HG02610 (cell line): ENCODE data around the gene LRRC42.
A peak's percentile ranks its signal among the peaks of the same experiment; 100 is the strongest.

ENCODE experiments used
- ATAC-seq: cut with Tn5 transposase; IDR thresholded peaks from one replicate; pipeline ENCODE4 v1.9.1; 2021; ENCODE audit warnings: mild to moderate bottlenecking, moderate library complexity; ENCODE audit not compliant: unreplicated experiment

LRRC42 gene, protein sequence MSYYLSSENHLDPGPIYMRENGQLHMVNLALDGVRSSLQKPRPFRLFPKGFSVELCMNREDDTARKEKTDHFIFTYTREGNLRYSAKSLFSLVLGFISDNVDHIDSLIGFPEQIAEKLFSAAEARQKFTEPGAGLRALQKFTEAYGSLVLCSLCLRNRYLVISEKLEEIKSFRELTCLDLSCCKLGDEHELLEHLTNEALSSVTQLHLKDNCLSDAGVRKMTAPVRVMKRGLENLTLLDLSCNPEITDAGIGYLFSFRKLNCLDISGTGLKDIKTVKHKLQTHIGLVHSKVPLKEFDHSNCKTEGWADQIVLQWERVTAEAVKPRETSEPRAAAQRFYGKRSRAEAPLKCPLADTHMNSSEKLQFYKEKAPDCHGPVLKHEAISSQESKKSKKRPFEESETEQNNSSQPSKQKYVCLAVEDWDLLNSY

DNA sequence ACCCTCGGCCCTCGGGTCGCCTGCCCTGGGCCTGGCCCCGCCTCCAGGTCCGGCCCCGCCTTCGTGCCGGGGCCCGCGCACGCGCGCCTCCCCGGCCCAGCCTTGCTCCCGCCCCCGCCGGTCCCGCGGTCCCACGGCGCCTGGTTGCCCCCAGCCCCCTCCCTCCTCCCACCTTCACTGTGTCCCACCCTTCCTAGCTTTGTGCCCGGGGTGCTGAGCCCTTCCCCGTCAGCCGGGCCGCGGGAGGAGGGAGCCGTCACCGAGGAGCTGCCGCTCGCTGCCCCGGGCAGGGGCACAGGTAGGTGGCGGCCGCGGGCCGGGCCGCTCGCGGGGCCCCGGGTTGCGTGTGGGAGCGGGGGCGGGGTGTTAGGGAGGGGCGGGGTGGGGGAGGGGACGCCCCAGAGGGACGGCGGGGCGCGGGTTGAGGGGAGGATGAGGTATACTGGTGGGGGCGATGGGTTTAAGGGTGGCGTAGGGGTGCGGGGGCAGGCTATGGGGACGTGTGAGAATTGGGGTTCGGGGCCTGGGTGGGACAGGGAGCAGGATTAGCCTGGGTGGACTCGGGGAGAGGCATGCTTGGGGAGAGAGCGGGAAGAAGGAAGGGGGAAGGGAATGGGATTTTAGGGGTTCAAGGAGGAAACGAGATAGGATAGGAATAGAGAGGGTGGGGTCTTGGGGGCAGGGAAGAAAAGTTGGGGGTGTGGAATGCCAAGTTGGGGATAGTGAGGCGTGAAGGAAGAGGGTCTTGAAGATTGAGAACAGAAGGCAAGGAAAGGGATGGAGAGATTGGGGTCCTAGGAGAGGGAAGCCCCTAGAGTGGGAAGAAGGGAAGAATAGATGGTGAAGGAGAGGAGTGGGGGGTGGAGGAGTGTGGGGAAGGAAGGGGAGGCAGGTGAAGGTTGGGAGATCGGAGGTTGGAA lies at the start of gene LRRC42:
LRRC42 (plus strand) TSS at position 99 of the 920 bp plus-strand sequence. CDS start 5,650 bp downstream, outside the sequence.
- peak; percentile 66 for ATAC-seq

- no peak for ATAC-seq
These were observed 49.4 kb upstream of the LRRC42 start for GRCh38 chr1:53896635-53897229.

DNA sequence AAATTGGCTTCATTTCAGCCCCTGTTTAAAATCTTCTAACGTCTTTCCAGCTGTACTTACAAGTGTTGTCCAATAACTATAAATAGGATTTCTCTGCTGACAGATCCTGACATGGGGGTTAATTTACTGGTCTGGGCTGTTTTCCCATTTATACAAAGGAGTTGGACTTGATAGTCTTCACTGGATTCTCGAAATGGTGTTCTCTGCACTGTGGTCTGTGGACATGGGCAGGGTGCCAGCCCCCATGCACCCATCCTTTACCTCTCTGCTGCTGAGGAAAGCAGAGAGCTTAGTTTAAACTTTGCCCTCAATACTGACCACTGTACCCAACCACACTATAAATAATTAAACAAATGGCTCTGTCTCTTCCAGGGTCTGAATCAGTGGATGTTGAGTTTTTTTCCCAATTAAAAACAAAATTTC lies 46.9 kb upstream of the LRRC42 start:
- ATAC-seq: no peak

- ATAC-seq: no peak
These were observed 46.4 kb upstream of the LRRC42 start for GRCh38 chr1:53899708-53900107.

- no peak for ATAC-seq
These were observed 43.7 kb upstream of the LRRC42 start for GRCh38 chr1:53902235-53903138.

- no peak for ATAC-seq
These were observed 40.6 kb upstream of the LRRC42 start for GRCh38 chr1:53905509-53905908.

DNA sequence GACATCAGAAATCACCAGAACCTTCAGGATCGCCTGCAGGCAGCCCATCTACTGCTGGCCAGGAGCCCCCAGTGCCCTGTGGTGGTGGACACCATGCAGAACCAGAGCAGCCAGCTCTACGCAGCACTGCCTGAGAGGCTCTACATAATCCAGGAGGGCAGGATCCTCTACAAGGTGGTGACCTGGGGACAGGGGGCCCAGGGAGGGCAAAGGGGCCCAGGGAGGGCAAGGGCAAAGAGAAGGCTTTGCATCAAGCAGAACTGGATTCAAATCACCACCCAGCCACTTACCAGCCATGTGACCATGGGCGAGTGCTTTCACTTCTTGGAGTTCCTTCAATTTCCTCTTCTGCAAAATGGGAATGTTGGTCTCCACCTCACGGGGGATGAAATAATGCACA lies 40.0 kb upstream of the LRRC42 start:
- ATAC-seq: no peak

DNA sequence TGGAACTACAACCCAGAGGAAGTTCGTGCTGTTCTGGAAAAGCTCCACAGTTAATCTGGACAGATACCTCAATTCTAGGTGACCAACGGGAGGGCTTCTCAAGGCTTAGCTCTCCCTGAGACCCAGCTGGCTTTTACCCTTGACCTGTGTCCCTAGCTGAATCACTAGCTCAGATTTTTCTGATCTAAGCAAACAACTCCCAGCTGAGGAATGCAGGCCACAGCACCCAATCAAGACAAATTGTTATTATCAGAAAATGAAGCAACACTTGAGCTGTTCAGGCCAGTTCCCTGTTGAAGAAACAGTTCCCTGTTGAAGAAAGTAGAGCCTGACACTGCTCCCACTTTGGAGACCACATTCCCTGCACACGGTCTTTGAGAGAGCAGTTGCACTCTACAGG lies 36.2 kb upstream of the LRRC42 start:
- ATAC-seq: no peak

- ATAC-seq: no peak
These were observed 34.7 kb upstream of the LRRC42 start for GRCh38 chr1:53911442-53911841.

DNA sequence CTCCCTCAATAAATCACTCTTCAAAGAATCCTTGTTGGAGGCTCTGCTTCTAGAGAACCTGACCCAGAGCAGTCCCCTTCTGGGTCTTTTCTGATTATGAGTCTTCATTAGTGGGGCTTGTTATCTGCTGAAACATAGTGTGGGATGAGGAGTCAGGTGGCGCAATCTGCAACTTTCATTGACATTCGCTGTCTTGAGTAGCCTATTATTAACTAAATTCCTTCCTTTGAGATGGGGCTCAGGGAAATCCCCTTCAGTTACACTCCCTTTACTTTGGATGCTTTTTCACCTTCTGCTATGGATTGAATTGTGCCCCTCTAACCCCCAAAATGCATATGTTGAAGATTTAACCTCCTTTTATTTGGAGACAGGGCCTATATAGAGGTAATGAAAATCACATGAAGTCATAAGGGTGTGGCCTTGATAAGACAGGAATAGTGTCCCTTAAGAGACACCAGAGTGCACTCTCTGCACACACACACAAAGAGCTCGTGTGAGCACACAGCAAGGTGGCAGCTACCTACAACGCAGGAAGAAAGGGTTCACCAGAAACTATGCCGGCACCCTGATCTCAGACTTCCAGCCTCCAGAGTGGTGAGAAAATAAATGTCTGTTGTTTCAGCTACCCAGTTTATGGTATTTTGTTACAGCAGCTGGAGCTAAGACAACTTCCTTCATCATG lies 32.7 kb upstream of the LRRC42 start:
- ATAC-seq: no peak

DNA sequence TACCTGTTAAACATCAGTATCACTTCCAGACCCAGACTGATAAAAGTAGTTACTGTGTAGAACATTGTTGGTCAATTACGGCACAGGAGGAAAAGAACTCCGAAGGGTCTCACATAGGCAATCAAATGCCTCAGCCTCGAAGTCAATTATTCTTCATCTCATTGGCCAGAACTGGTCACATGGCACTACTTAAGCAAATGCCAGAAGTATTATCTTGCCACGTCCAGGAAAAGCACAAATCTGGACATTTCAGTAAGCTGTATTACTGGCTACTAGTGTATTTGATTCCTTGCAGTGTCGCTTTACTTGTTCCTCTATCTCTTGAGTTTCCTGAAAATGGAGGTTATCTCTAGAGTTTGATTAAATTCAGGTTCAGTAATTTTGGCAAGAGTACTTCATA lies 27.8 kb upstream of the LRRC42 start:
- no peak for ATAC-seq

DNA sequence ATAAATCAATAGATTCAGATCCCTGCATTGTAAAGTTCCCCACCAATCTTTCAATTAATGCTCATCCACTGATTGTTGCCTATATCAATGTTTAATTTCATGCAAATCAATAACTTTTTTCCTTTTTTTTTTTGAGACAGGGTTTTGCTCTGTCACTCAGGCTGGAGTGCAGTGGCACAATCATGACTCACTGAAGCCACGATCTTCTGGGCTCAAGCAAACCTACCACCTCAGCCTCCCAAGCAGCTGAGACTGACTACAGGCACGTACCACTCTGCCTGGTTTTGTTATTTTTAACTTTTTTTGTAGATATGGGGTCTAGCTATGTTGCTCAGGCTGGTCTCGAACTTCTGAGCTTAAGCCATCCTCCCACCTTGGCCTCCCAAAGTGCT lies 26.5 kb upstream of the LRRC42 start:
- no peak for ATAC-seq

- ATAC-seq: no peak
These were observed 18.7 kb upstream of the LRRC42 start for GRCh38 chr1:53927376-53927881.

GRCh38 chr1:53929246-53929960 lies 16.7 kb upstream of the LRRC42 start:
- no peak for ATAC-seq

DNA sequence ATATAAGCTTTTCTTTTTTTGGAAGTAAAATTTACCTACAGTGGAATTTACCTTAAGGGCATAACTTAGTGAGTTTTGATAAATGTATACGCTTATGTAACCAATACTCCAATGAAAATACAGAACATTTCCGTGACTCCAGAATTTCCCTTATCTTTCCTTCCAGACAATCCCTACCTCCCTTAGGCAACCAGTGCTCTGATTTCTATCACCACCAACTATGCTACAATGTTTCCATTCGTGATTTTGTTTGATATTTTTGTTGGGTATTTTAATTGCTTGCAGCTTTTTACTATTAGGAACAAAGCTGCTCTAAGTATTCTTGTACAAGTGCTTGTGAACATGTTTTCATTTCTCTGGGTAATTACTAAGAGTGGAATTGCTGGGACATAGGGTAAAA lies 15.2 kb upstream of the LRRC42 start:
- no peak for ATAC-seq

GRCh38 chr1:53931523-53931922 lies 14.6 kb upstream of the LRRC42 start:
- ATAC-seq: no peak

DNA sequence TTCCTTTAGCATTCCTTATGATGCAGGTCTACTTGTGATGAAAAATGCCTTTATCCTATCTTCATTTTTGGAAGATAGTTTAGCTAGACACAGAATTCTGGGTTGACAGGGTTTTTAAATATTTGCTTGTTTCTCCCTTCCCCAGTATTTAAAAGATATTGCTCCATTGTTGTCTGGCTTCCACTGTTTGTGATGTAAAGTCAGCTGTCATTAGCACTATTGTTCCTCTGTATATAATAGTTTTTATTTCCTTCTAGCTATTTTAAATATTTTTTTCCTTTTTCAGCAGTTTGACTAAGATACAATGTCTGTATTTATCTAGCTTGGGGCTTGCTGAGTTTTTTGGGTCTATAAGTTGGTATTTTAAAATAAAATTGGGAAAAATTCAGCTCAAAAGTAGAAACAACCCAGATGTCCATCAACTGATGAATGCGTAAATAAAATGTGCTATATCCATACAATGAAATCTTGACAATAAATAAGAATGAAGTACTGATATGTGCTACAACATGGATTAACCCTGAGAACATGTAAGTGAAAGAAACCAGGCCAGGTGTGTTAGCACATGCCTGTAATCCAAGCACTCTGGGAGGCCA lies 11.9 kb upstream of the LRRC42 start:
- no peak for ATAC-seq

DNA sequence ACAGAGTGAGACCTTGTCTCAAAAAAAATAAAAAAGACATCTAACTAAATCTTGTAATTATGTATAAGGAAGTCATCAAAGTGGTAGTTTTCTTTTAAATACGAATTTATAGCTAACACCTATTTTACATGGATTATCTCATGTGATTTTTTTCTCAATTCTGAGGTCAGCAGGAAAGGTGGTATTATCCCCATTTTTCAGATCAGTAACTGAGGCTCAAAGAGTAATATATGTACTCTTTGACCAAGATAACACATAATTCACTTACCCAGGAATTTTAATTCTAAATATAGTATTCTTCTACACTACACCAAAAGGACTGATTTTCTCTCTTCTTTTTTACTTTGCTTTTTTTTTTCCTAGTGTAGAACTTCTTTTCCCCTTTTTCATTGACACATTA lies 9.7 kb upstream of the LRRC42 start:
- ATAC-seq: no peak
